A549 treated with ZK216348 at 1 μM for 4 hours (cell line): Measurements from ENCODE around the gene PRIM2. TPM values are rescaled to one million over a fixed set of nuclear protein-coding genes. Genes with fewer than 3 reads are reported as not detected.

ENCODE experiments used
- total RNA-seq: library from RNA; stranded (reverse); fragments of 200-300 nt; extraction: Qiagen RNA extraction; gene quantifications from 5 replicates; pipeline ENCODE4 v1.2.3, GENCODE V29; 2022; ENCODE audit warnings: low read depth

Gene PRIM2
- 10.9 to 15.3 TPM (median 12.3 TPM) in 5 replicates for total RNA-seq

GRCh38 chr6:57317060-57317943 is at the start of gene PRIM2:
Gene PRIM2, plus strand, starts transcription at chr6:57317630. Its CDS starts 816 bp downstream, at chr6:57318446.

Other genes with a start within 250 kb of the PRIM2 start
- 6.7 to 11.0 TPM (median 7.4 TPM) in 5 replicates for gene ZNF451, start 227.4 kb upstream of the PRIM2 start, total RNA-seq
- 6.7 to 9.5 TPM (median 7.6 TPM) in 5 replicates for gene BAG2, start 145.3 kb upstream of the PRIM2 start, total RNA-seq
- gene RAB23, start 95.3 kb upstream of the PRIM2 start, total RNA-seq: 4.4 to 9.9 TPM (median 8.0 TPM) in 5 replicates